Body of pancreas (tissue), 4 donors: Measurements from ENCODE around the gene ODR4.

ENCODE experiments used
- CTCF ChIP-seq, 7 experiments: fragments of 450-650 bp in 4 of 7; fragments of 200-600 bp in 3 of 7; sonication (generic) in 3 of 7; IDR thresholded peaks; one replicate each; pipeline ENCODE4 v1.5.1; 2016 to 2019; ENCODE audit warnings: antibody characterized with exemption in 7 of 7
- POLR2A ChIP-seq, 3 donors: fragments of 450-650 bp; IDR thresholded peaks; one replicate each; pipeline ENCODE4 v1.6.1; 2016; ENCODE audit warnings: antibody characterized with exemption in 3 of 3, mild to moderate bottlenecking in 2 of 3

- no peak for TF ChIP-seq CTCF (IDR thresholded peaks at IDR 0.05)
- no peak for TF ChIP-seq POLR2A (IDR thresholded peaks at IDR 0.05)
Measured at GRCh38 chr1:186426118-186426517, 50.5 kb downstream of the ODR4 start.
